Raji (cell line): ENCODE data around the gene WEE1.

Source experiments
- POLR2A ChIP-seq: IDR thresholded peaks from 2 replicates; pipeline ENCODE4 v1.6.1; 2011; ENCODE audit warnings: low read depth, low read length, control low read depth; ENCODE audit not compliant: insufficient read depth

The WEE1 gene

GRCh38 chr11:9575260-9576240 lies 2.1 kb downstream of the WEE1 start:
- no peak; the same call in 1 of the 2 replicates for TF ChIP-seq POLR2A

- no peak for TF ChIP-seq POLR2A
Observed at GRCh38 chr11:9576701-9577381, 3.4 kb downstream of the WEE1 start.

GRCh38 chr11:9577556-9577955 lies 4.1 kb downstream of the WEE1 start:
- no peak for TF ChIP-seq POLR2A

- no peak for TF ChIP-seq POLR2A
Observed at GRCh38 chr11:9580894-9581293, 7.4 kb downstream of the WEE1 start.

- TF ChIP-seq POLR2A, result no peak
Observed at GRCh38 chr11:9581556-9582161, 8.2 kb downstream of the WEE1 start.

GRCh38 chr11:9590717-9591116 lies 17.2 kb downstream of the WEE1 start:
- TF ChIP-seq POLR2A, result no peak

GRCh38 chr11:9594267-9595046 lies 21.0 kb downstream of the WEE1 start:
- no peak for TF ChIP-seq POLR2A

- no peak for TF ChIP-seq POLR2A
Observed at GRCh38 chr11:9596926-9597464, 23.5 kb downstream of the WEE1 start.

- peak; percentile 25; the same call in 1 of the 2 replicates for TF ChIP-seq POLR2A
Observed at GRCh38 chr11:9600166-9600565, 26.7 kb downstream of the WEE1 start.

GRCh38 chr11:9600644-9601036 lies 27.2 kb downstream of the WEE1 start:
- no peak for TF ChIP-seq POLR2A

- peak; percentile 79 for TF ChIP-seq POLR2A
Observed at GRCh38 chr11:9601037-9601875, 27.8 kb downstream of the WEE1 start.

- TF ChIP-seq POLR2A, result no peak
Observed at GRCh38 chr11:9601876-9602199, 28.4 kb downstream of the WEE1 start.

- no peak for TF ChIP-seq POLR2A
Observed at GRCh38 chr11:9604134-9604533, 30.7 kb downstream of the WEE1 start.

GRCh38 chr11:9605742-9606141 lies 32.3 kb downstream of the WEE1 start:
- TF ChIP-seq POLR2A, result no peak
